ENCODE data around the gene GLRX5.
A peak's percentile ranks its signal among the peaks of the same experiment; 100 is the strongest.

GLRX5 gene

GRCh38 chr14:95515596-95516552, 19.0 kb upstream of the GLRX5 start:
- peak; percentile 65 for DNase-seq (ENCODE audit: low read depth, low spot score)

GRCh38 chr14:95516554-95517181, 18.2 kb upstream of the GLRX5 start, which contains the start of gene SYNE3:
Gene SYNE3 (minus strand): TSS chr14:95516650. CDS start chr14:95475821, 40,829 bp downstream.
- DNase-seq (ENCODE audit: low read depth, low spot score), result no peak

- DNase-seq (ENCODE audit: low read depth, low spot score), result no peak
These were observed 16.7 kb upstream of the GLRX5 start for GRCh38 chr14:95518045-95518751.

GRCh38 chr14:95519699-95520098, 15.2 kb upstream of the GLRX5 start:
- peak; percentile 36 for DNase-seq (ENCODE audit: low read depth, low spot score)

GRCh38 chr14:95520346-95520745, 14.5 kb upstream of the GLRX5 start:
- no peak for DNase-seq (ENCODE audit: low read depth, low spot score)

GRCh38 chr14:95521001-95521400, 13.8 kb upstream of the GLRX5 start:
- no peak for DNase-seq (ENCODE audit: low read depth, low spot score)

- no peak for DNase-seq (ENCODE audit: low read depth, low spot score)
These were observed 12.7 kb upstream of the GLRX5 start for GRCh38 chr14:95522116-95522515.

- DNase-seq (ENCODE audit: low read depth, low spot score), result no peak
These were observed 12.3 kb upstream of the GLRX5 start for GRCh38 chr14:95522556-95522955.

- no peak for DNase-seq (ENCODE audit: low read depth, low spot score)
These were observed 11.6 kb upstream of the GLRX5 start for GRCh38 chr14:95523051-95523814.

GRCh38 chr14:95523815-95524448, 10.9 kb upstream of the GLRX5 start:
- DNase-seq (ENCODE audit: low read depth, low spot score), result no peak

GRCh38 chr14:95524706-95525512, 9.9 kb upstream of the GLRX5 start:
- no peak for DNase-seq (ENCODE audit: low read depth, low spot score)

GRCh38 chr14:95525999-95526398, 8.9 kb upstream of the GLRX5 start:
- no peak for DNase-seq (ENCODE audit: low read depth, low spot score)

- no peak for DNase-seq (ENCODE audit: low read depth, low spot score)
These were observed 8.1 kb upstream of the GLRX5 start for GRCh38 chr14:95526483-95527386.

- no peak for DNase-seq (ENCODE audit: low read depth, low spot score)
These were observed 7.4 kb upstream of the GLRX5 start for GRCh38 chr14:95527387-95528002.

GRCh38 chr14:95529216-95529615, 5.6 kb upstream of the GLRX5 start:
- DNase-seq (ENCODE audit: low read depth, low spot score), result no peak

- no peak for DNase-seq (ENCODE audit: low read depth, low spot score)
These were observed 4.2 kb upstream of the GLRX5 start for GRCh38 chr14:95530473-95531276.

GRCh38 chr14:95531473-95531872, 3.4 kb upstream of the GLRX5 start:
- no peak for DNase-seq (ENCODE audit: low read depth, low spot score)

GRCh38 chr14:95531969-95532368, 2.9 kb upstream of the GLRX5 start:
- no peak for DNase-seq (ENCODE audit: low read depth, low spot score)

Measured in activated CD4-positive, CD25-positive, alpha-beta regulatory T cell treated with anti-CD3 and anti-CD28 coated beads, Interleukin-2, amount 50 U/mL, for 16 hours (primary cell).